ENCODE results near the gene SOHLH2. TPM values are rescaled to one million over a fixed set of nuclear protein-coding genes. Genes with fewer than 3 reads are reported as not detected.

Gene SOHLH2
- total RNA-seq, 1 donor from 2014 or later: 4.9 TPM

- DNase-seq (ENCODE audit: low spot score in 2 of 2): no peak
- FAIRE-seq: no peak
Observed at GRCh38 chr13:36133950-36134626, 80.3 kb downstream of the SOHLH2 start.

GRCh38 chr13:36132376-36132775 lies 82.0 kb downstream of the SOHLH2 start:
- DNase-seq (ENCODE audit: low spot score in 2 of 2): no peak

GRCh38 chr13:36131931-36132297 lies 82.4 kb downstream of the SOHLH2 start:
- FAIRE-seq (no peak), DNase-seq (ENCODE audit: low spot score in 2 of 2) (no peak)

More at GRCh38 chr13:36132376-36132775, 82.0 kb downstream of the SOHLH2 start:
- FAIRE-seq: no peak

GRCh38 chr13:36131222-36131930 lies 83.0 kb downstream of the SOHLH2 start, which contains the start of gene DCLK1:
Gene DCLK1 (minus strand): TSS chr13:36131382.
- DNase-seq (ENCODE audit: low spot score in 2 of 2): peak; percentile 30 to 31
- FAIRE-seq: no peak

GRCh38 chr13:36130552-36131221 lies 83.7 kb downstream of the SOHLH2 start:
- FAIRE-seq: no peak
- no peak for DNase-seq (ENCODE audit: low spot score in 2 of 2)

- no peak for FAIRE-seq
Observed at GRCh38 chr13:36130193-36130551, 84.2 kb downstream of the SOHLH2 start.

GRCh38 chr13:36129539-36129938 lies 84.8 kb downstream of the SOHLH2 start:
- no peak for DNase-seq (ENCODE audit: low spot score in 2 of 2)
- no peak for FAIRE-seq

More at GRCh38 chr13:36130193-36130551, 84.2 kb downstream of the SOHLH2 start:
- DNase-seq (ENCODE audit: low spot score in 2 of 2): no peak

GRCh38 chr13:36126491-36126890 lies 87.9 kb downstream of the SOHLH2 start:
- no peak for FAIRE-seq
- DNase-seq (ENCODE audit: low spot score in 2 of 2): no peak

GRCh38 chr13:36125841-36126240 lies 88.5 kb downstream of the SOHLH2 start:
- FAIRE-seq (no peak), DNase-seq (ENCODE audit: low spot score in 2 of 2) (no peak)

GRCh38 chr13:36124236-36124822 lies 90.0 kb downstream of the SOHLH2 start:
- no peak for FAIRE-seq
- DNase-seq (ENCODE audit: low spot score in 2 of 2): no peak

Other genes with a start within 250 kb of the SOHLH2 start
- gene DCLK1, start 83.2 kb downstream of the SOHLH2 start, total RNA-seq: 263 TPM
- gene CCDC169, start 83.3 kb upstream of the SOHLH2 start, total RNA-seq: 6.9 TPM
- 16.7 TPM for gene SPART, start 131.8 kb upstream of the SOHLH2 start, total RNA-seq
- 10.2 TPM for gene CCNA1, start 217.9 kb upstream of the SOHLH2 start, total RNA-seq